Astrocyte of the spinal cord (primary cell): Measurements from ENCODE around the gene CIAO1.
A peak's percentile ranks its signal among the peaks of the same experiment; 100 is the strongest.

Source experiments
- DNase-seq: peaks from one replicate; pipeline ENCODE4 v3.0.0; 2011; ENCODE audit warnings: low read depth, low spot score
- H3K4me3 ChIP-seq: 2 replicates; pipeline ENCODE4 v1.5.1; 2011; ENCODE audit warnings: low read depth, mild to moderate bottlenecking, low read length, moderate library complexity
- in situ Hi-C: cut with HindIII; loops from 2 replicates; pipeline ENCODE4 v1.10.0; 2017; ENCODE audit warnings: low sequenced_read_pairs
- TF ChIP-seq, protein P1 (sequence below): IDR thresholded peaks from 2 replicates; pipeline ENCODE4 v1.5.1; 2012; ENCODE audit warnings: low read depth, mild to moderate bottlenecking, low read length, inconsistent platforms

CIAO1 gene

DNA sequence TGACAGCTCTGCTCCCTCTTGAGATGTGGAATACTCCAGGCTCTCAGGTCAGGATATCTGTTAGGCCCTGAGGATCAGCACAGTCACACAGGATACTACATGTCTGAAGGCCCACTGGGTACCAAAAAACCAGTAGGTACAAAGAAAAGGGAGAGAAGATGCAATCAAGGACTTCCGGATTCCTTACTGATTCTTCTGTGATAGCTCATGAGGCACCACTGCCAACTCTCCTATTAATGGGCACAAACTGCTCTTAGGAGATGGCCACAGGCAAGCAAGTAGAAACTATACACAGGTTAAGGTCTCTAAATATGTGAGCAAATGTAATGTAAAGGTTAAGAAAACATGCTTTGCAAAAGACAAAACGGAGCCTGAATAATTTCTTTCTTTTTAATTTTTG, 3.7 kb upstream of the CIAO1 start:
- DNase-seq: no peak
- H3K4me3 ChIP-seq: no peak overlapping the region
- TF ChIP-seq, protein P1, sequence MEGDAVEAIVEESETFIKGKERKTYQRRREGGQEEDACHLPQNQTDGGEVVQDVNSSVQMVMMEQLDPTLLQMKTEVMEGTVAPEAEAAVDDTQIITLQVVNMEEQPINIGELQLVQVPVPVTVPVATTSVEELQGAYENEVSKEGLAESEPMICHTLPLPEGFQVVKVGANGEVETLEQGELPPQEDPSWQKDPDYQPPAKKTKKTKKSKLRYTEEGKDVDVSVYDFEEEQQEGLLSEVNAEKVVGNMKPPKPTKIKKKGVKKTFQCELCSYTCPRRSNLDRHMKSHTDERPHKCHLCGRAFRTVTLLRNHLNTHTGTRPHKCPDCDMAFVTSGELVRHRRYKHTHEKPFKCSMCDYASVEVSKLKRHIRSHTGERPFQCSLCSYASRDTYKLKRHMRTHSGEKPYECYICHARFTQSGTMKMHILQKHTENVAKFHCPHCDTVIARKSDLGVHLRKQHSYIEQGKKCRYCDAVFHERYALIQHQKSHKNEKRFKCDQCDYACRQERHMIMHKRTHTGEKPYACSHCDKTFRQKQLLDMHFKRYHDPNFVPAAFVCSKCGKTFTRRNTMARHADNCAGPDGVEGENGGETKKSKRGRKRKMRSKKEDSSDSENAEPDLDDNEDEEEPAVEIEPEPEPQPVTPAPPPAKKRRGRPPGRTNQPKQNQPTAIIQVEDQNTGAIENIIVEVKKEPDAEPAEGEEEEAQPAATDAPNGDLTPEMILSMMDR: no peak
- in situ Hi-C loops: no loop called here

DNA sequence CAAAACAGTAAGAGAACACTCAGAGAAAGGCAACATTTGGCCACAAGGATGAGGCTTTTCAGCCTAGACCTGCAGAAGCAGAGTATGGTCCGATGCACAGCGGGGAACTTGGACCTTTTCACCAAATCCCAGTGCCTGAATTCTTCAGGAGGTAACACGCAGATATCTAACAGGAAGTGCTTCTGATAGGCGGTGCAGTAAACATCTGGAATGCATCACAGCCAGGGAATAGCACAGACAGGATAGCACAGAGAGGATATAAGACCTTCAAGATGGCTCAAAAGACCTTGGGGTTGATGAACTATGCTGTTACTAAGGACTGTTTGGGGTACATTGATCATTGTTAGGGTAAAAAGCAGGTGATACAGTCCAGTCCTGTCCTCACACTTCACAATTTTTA, 1.9 kb upstream of the CIAO1 start:
- in situ Hi-C loops: no loop called here
- TF ChIP-seq, protein P1: no peak
- no peak for DNase-seq
- no peak overlapping the region for H3K4me3 ChIP-seq

DNA sequence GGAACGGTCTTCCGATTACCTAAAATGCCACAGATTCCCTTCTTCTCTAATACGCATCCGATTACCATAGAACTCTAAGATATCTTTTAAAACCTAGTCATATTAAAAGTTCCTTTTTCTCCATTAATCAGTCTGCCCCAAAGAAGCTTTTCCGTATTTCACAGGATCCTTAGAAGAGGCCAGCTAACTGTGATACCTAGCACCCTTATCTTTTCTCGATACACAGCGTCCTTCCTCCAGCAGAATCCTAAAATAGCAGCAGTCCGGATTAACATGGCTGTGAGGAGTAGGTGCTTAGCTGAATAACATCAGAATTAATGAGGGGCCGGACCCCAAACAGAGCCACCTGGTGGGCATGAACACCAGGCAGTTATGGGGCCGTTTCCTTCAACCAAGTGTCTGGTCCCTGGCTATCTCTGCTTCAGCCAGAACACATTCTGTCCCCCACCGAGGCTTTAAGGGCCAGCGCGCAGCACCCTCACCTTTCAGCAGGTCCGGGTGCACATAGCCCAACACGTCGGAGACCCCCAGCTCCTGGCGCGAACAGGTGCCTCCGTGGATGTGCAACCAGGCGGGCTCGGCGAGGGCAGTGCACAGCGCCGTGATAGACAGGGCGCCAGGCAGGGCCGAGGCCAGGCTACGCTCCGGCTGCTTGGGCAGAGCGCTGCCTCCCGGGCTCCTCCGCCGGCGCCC, 1.2 kb upstream of the CIAO1 start:
- peak; percentile 46 for DNase-seq
- in situ Hi-C loops: no loop called here
- TF ChIP-seq, protein P1: peak; percentile 67
- peak overlapping the region; percentile 96 for H3K4me3 ChIP-seq

DNA sequence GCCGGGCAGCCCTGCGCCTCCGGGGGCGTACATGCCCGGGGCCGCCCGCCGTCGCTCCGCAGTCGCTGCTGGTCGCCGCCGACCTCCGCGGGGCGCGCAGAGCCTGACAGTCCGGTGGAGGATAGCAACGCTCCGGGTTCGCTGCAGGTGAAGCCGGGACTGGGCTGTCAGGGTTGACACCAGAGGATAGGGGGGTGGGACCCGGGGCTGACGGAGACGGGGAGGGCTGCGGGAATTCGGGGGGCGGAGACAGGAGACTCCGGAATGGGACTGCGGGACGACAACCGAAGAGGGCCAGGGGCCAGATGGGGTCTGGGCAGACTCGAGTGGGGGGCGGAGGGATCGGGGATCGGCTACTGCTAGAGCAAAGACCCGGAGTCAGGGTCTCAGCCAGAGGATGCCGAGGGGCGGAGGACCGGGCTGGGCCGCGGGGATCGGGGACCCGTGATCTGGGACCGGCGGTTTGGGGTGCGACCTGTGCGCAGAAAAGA, 631 bp upstream of the CIAO1 start:
- in situ Hi-C loops: no loop called here
- DNase-seq: no peak
- peak overlapping the region; percentile 96 for H3K4me3 ChIP-seq
- TF ChIP-seq, protein P1: no peak

DNA sequence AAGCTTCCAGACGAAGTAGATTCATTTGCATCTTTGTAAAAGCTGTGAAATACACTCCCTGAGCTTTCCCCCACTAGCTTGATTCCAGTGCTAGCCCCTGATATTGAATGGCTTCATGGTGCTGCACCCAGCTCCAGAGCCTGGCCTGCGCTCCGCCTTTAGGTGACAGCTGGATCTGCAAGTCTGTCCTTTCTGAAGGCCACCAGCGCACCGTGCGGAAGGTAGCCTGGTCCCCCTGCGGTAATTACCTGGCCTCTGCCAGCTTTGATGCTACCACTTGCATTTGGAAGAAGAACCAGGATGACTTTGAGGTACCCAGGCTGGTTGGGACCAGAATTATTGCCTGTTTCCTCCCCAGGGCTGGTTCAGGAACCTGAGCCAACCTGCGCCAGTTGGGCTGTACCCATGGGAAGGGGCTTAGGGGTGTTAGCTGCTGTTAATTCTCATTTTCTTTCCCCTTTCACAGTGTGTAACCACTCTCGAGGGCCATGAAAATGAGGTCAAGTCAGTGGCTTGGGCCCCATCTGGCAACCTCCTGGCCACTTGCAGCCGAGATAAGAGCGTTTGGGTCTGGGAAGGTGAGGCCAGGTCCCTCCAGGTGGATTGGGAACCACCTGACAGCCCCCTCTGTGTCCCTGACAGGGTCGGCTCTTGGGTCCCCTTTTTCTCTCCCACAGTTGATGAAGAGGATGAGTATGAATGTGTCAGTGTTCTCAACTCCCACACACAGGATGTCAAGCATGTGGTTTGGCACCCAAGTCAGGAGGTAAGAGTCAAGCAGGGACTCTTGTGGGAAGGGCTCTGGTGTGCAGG, 1.3 kb downstream of the CIAO1 start:
- DNase-seq: peak; percentile 38
- H3K4me3 ChIP-seq: peak overlapping the region; percentile 96

DNA sequence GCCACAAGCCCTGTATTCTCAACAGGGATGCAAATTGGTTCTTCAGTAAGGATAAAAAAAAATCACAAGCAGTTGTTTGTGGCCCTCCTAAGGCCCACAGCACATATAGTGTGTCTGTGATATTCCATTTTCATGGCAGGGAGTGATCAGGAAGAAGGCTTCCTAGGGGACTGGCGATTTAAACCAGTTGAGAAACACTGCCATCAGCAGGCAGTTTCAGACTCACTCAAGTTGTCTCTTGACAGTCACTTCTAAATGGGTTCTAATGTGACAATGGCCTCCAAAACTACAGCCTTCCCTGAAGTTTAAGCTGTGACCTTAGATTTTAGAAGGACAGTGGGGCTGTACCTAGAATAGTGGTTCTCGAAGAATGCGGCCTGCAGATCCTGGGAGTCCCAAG, 6.0 kb downstream of the CIAO1 start:
- TF ChIP-seq, protein P1: no peak
- no peak for DNase-seq
- in situ Hi-C loops: no loop called here
- no peak overlapping the region for H3K4me3 ChIP-seq

More for the DNA sequence above, 1.3 kb downstream of the CIAO1 start:
- TF ChIP-seq, protein P1: peak; percentile 51
- in situ Hi-C loops: no loop called here
